ENCODE data around the gene PARD3B.
"Not testable (repeated sequence)": the region's sequence is repeated elsewhere in the genome, so short reads cannot be mapped to it uniquely, and the experiment has no call there.

The PARD3B gene

DNA sequence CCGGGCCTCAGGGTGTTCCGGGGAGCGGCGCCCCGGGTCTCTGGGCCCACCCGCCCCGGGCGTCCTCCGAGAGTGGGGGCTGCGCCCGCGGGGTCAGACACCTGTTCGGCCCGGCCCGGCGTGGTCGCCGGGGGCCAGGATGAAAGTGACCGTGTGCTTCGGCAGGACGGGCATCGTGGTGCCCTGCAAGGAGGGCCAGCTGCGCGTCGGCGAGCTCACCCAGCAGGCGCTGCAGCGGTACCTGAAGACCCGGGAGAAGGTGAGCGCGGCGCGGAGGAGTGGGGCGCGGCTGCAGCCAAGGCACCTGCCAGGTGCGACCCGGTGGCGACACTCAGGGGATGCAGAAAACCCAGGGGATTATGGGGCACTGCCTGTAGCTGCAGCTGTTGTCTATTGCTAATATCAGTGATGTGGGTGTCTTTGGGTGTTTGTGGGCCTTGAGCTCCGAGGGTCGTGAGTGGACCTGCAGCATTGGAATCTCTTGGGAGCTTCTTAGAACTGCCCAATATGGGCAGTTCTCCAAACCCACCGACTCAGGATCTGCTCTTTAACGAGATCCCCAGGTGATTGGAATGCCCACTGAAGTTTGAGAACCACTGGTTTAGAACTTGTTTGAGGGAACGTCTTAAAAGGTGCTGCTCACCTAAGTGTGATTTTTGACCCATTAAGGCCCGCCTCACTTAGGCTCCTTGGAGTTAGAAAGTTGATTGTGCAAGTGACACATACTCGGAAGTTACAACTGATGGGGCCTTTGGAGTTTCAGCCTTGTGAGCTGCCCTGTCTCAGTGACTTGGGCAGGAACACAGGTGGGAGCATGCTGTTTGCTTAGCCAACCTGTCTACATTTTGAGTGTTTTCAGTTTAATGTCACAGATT, 823 bp downstream of the PARD3B start:
- DNase-seq: peak; percentile 37

DNA sequence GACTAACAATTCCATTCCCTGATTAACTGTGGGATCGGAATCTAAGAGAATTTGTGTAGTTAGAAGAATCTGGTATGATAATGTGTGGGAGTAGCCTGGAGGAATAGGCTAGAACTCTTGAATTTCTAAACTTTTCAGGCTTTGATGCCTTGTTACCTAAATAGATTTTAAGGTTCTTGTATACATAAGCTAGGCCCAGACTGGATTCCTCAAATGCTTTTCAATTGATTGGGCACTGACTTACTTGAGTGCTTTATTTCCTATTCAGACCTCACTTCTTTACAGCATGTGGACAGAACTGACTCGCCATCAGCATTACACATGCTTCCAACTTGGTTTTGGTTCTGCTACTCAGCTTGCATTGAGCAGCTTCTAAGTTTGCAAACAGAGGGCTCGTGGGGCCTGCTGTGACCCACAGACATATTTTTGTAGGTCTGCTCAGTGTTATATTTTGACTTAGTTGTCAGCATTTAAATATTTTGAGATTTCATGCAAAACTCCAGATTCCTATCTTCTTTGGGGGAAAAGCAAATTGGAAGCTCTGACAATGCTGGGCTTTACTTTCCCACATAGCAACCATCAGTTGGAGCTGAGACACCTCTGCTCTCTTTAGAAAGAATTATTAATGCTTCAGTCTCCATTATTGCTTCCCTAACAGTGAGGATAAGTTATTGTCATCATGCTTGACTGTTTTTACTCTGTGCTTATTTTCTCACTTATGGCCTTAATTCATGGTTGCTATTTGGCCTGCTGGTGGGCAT, 5.7 kb downstream of the PARD3B start:
- no peak for DNase-seq

DNA sequence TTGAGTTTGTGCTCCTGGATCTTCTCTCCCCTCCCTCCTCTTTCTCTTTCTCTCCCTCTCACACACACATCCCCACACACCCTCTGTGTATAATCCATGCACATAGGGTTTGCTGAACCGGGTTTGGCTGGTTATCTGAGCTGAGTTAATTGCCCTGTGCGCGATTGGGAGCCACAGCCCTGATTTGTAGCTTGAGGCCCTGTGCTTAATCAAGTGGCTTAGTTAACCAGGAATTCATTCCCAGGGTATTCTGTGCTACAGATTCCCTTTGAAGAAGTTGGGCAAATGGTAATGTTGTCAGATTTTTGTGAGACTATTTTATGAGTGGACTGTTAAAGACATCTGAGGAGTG, 6.2 kb downstream of the PARD3B start:
- no peak for DNase-seq

DNA sequence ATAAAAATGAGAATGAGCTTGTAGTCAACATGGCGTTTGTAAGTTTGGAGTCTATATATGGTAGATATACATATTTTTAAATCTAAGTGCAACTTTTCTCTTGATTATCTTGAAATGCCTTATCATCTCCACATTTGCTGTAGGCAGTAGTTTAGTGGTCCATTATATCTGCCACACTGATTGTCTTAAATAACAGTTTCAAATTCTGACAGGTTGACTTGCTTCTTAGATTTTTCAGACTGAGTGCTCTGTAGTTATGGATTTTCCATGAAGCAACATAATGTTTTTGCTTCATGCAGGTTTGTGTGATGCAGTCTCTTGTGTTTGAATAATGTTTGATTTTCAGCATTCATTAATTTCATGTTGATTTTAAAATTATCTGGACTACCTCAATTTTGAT, 12.3 kb downstream of the PARD3B start:
- no peak for DNase-seq

DNA sequence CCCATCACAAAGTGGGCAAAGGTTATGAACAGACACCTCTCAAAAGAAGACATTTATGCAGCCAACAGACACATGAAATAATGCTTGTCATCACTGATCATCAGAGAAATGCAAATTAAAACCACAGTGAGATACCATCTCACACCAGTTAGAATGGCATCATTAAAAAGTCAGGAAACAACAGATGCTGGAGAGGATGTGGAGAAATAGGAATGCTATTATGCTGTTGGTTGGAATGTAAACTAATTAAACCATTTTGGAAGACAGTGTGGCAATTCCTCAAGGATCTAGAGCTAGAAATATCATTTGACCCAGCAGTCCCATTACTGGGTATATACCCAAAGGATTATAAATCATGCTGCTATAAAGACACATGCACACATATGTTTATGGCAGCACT, 14.1 kb downstream of the PARD3B start:
- not testable (repeated sequence) for DNase-seq

DNA sequence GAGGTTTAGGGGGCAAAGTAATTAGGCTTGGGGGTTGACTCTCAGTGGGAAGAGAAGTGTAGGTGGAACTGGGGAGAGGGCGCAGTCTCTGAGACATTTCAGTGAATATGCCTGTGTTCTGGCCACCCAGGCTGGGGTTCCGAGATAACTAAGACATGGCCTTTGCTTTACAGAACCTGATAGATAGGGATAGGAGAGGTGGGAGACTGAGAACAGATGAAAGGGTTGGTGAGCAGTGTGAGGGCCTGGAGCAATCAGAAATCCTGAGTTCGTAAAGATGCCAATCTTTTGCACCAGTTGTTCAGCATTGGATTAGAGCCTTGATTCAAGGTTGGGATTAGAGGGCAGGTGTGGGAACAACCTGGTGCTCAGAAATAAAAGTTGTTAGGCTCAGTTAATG, 15.6 kb downstream of the PARD3B start:
- DNase-seq: no peak

DNA sequence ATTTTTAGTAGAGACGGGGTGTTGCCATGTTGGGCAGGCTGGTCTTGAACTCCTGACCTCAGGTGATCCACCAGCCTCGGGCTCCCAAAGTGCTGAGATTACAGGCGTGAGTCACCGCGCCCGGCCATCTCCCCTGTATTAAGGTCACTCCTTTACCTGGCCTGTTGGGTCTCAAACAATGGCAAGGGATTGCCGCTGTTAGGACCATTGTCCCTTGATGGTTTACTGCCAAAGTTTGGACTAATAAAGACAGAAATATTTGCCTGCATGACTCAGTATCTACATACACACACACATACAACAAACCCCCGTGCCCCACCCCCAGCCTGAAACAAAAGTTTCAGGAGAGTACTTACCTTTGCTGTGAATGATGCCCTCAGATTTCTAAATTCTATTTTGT, 16.5 kb downstream of the PARD3B start:
- no peak for DNase-seq

DNA sequence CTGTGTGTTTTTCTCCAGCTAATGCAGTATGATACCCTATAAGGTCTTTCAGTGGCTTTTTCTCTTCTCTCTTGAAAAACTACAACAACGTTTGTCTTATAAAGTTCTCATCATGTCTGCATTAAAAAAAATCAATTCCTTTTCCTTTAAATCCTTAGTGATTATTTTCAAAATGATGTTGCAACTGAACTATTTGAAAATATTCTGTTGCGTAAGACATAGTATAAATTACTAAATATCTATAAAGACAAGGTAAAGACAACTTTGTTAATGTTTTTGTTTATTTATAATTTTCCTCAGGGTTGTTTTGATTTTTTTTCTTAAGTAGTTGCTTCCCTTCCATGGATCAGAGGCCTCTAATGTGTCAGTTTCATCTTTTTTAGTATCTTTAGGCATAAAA, 21.2 kb downstream of the PARD3B start:
- DNase-seq: no peak

DNA sequence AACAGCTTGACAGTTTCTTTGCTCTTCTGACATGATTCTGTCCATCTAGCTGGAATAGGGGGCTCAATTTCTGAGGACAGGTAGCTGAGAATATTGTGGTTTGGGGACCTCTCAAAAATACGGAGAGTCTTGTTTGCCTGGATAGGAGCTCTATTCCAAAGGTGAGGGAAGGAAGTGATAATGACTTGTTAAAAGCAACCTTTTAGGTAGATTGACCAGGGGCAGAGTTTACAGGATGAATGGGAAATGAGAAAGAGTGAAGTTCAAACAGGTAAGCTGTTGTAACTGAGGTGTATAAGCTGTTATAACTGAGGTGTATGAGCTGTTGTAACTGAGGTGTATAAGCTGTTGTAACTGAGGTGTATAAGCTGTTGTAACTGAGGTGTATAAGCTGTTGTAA, 25.1 kb downstream of the PARD3B start:
- no peak for DNase-seq

DNA sequence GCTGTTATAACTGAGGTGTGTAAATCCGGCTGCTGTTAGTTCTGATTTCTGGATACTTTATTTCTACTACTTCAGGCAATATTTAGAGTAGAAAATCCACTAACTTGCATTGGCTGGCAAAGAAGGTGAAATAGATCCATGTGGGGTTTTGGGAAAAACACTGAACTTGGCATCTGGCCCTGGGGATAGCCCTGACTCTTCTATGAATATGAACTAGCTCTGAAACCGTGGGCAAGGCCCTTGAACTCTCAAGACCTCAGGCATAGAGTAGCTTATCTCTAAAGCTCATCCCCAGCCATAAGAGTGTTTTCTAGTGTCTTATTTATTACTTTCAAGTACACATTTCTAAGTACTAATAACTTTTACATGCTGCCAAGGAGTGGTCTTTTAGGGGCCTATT, 25.8 kb downstream of the PARD3B start:
- DNase-seq: no peak

DNA sequence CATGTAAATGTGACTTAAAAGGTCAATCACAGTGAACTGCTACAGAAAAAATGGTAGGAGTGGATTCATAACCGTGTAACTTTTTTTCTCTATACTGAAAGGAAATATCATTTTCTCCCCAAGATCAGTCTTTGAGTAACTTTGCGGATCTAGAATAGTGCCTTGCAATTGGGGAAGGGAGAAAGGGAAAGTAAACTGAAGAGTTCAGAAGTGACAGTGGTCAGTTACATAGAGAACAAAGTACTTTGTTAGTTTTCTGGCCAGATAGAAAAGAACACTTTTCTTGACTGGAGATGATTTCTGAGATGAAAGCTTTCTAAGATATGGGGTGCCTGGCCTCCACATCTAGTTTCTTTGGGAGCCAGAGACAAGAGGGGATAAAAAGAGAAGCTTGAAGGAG, 26.6 kb downstream of the PARD3B start:
- DNase-seq: no peak

DNA sequence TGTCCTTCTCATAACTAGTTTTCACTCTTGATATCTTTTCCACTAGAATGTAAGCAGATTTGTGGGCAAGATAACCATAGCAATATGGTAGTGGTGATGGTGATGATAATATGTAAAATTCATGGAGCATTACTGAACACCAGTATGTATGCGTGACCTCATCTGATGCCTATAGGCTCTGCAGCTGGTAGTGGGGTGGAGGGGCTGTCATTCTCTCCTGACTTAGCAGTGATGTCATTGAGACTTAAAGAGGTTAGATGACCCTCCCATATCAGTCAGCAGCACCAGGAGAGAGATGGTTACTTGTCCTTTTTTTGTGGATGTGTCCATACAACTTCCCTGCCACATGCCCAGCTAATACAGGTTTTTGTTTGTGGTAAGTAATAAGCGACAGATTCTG, 27.9 kb downstream of the PARD3B start:
- no peak for DNase-seq

DNA sequence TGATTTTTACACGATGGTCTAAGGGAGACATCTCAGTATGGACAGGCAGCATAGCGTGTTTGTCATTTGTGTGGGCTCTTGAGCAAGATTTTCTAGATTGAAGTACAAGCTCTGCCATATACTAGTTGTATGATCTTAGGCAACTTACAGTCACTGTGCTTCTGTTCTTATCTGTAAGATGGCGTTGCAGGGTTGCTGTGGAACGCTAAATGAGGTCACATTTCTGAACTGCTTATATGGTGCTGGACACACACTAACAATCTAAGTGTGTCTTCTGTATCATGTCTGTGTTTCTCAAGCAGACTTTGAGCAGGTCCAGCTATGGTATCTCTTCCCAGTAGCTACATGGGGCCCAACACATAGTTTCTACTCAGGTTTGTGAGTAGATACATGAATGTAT, 29.2 kb downstream of the PARD3B start:
- DNase-seq: no peak

DNA sequence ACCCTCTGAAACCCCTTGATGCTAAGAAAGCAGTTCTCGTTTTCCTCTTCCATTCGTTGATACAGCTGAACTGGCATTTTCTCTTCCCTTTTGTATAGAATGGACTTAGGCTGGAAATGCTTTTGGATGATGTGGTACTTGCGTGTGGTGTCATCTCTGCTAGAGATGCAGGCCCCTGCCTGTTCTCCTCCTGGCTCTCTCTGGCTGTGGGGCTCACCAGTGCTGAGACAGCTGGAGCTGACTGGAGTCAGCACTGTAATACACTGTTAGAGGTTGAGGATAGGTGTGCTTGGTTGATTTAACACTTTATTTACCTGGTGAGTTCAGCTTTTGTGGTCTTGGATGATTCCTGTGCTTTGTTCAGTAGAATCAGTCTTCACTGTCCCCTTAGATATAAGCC, 30.2 kb downstream of the PARD3B start:
- no peak for DNase-seq

DNA sequence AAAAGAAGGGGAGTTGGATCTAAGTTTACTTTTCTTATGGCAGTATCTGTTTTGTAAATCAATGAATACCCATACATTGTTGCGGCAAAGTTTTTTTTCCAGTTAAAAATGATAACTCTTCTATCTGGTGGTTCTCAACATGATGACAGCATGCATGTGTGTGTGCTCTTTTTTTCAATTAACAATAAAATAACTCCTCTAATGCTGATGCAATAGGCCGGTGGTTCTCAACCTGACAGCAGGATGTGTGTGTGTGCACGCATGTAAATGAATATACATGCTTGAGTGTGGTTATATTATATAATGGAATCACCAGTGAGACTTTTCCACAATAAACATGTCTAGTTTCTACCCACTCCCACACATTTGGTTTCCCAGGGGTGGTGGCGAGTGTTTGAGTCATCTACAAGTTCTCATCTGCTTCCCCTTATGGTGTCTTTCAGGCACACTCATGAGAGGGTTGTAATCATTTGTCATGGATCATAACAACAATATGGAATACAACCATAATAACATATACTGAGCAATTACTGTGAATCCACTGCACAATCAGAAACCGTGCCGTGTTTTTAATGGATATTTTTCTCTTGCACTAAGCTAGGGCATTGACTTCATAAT, 31.2 kb downstream of the PARD3B start:
- DNase-seq: no peak

DNA sequence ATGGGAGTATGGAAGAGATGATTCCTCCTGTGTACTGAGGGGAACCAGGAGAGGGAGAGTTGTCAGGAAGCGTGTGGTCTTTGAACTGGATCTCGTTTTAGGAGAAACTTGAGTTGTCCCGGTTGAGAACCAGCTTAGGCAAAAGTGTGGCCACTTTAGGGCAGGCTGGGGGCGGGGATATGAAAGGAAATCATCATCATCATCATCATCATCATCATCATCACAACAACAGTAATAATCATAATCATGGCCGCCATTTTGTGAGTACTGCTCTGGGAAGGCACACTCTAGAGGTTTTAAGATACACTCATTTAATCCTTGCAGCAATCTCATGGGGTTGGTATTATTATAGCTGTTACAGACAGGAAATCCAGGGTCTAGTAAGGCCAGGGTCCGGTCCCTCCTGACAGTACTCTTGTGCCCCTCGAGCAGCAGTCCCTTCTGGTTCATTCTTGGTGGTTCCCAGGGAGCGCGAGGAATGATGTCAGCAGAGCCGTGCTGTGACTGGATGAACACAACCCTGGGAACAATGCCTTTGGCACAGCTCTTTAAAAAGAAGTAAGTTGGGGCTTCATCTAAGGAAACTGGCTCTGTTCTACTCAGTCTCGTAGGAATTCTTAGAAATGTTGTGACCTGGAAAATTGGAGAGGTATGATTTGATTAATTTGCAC, 33.8 kb downstream of the PARD3B start:
- DNase-seq: no peak

DNA sequence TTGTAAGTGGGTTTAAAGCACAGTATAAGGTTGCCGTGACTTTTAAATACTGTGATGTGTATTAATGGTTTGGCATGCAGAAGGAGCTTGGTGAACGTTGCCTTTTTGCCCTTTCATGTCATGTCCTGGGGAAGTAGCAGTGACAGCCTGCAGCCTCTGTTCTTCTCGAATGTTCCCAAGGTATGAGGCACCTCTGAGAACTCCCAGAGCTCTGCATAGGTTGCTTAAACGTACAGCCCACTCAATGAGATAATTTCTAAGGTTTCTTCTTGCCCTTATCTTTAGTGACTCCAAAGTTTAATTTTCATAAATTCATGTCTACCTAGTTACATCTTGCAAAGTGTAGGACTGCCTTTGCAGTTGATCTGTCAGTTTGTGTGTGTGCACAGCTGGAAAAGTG, 36.7 kb downstream of the PARD3B start:
- no peak for DNase-seq

DNA sequence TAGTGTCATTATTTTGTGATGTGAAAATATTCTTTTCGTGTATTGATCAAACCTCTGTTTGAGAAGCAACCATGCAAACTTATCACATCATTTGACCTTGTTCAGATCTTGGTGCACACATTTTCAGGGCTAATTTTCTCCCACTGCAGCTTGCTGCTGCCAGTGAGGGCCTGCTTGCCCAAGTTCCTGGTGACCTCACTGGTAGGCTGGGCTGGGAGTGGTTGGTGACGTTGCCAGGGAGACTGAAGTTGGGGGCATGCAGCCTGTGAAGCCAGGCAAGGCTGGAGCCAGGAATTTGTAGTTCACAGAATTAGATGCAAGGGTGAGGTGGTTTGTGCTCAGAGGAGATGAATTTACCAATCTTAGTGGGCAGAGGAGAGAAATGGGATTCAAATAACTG, 38.5 kb downstream of the PARD3B start:
- DNase-seq: no peak

DNA sequence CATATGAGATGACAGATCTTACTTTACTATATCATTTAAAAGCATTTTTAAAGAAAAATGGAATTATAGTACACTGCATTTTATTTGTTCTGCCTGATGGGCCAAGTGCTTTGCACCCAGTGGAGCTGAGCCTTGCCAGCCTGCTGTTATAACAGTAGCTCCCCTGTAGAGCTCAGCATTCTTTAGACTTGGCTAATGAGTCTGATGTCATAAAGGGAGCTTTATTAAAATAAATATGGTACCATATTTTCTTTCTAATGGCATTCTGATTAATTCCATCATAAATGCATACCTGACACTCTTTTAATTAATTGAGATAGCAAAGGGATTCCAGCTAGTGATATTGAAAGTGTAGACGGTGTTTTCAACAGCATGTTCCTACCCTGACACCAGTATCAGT, 40.7 kb downstream of the PARD3B start:
- DNase-seq: no peak

DNA sequence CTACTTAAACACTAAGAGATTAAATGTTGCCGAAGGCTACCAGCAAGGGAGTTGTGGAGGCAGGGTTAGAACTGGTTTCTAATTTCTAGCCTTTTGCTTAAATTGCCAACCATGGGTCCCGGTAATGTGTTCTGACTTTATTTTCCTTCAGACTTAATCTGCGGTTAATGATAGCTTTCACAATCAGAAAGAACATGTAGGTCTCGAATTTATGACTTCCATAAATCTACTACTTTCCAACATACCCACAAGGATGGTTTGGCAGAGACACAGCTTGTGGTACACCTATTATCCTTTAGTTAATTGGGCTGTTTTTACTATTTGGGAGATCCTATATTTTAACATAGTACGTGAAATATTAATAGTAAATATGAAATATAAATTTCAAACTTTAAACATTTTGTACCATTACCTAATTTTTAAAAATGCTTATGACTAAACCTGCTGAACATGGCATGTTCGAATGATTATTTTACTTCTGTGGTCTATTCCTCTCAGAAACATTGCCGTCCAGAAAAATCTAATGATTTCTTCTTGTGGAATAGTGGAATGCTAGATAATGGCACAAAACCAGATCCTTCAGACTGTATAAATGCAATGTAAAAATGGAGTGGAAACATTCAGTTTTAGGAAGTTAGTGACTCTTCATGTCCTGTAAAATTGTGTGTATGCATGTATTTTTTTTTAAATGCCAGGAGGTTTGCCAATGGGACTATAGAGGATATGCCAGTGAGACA, 41.3 kb downstream of the PARD3B start:
- no peak for DNase-seq

DNA sequence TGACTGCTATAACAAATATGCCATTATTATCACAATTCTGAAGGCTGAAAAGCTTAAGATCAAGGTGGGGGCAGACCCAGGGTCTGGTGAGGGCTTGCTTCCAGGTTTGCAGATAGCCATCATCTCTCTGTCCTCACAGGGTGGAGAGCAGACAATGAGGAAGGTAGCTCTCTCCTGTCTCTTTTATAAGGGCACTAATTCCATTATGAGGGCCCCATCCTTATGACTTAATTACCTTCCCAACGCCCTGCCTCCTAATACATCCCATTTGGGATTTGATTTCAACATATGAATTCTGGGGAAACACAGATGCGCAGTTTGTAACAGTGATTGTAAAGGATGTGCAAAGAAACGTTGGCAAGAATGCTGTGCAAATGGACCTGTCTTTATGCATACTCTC, 44.8 kb downstream of the PARD3B start:
- no peak for DNase-seq

DNA sequence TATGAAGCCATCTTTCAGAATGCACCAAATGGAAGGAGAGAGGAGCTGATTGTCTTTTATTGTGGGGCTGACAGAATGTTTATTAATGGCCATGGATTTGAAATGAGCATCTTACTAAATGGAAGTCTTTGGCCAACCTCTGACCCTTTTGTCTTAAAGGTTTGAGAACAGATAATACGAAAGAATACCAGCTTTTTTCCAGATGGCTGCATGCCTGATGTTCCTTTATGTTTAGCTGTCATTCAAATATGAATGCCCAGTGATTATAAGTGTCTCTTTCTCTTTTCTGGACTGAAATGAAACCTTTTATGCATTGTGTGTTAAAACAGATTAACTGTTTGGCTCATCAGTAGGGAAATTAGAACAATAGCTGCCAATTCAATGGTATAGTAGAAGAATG, 46.0 kb downstream of the PARD3B start:
- no peak for DNase-seq

DNA sequence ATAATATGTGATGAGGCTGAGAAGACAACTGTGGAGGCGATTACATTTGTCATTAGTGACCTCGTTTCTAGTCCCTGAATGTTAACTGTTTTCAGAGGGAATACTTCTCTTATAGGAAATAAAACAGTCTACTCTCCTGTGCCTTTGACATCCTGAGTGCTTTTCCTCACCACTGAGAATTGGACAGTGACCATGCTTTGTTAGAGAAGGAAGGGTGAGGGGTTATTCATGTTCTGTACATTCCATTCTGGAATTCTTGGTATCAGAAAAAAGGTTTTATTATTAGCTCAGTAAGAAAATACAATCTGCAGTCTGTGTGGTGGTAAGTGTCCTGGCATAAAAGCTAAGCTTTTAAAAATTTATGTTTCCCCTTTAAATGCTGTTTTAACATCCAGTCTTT, 58.8 kb downstream of the PARD3B start:
- no peak for DNase-seq

All from NCI-H2107 (cell line).